ENCODE data around the gene TSGA10IP.

DNA sequence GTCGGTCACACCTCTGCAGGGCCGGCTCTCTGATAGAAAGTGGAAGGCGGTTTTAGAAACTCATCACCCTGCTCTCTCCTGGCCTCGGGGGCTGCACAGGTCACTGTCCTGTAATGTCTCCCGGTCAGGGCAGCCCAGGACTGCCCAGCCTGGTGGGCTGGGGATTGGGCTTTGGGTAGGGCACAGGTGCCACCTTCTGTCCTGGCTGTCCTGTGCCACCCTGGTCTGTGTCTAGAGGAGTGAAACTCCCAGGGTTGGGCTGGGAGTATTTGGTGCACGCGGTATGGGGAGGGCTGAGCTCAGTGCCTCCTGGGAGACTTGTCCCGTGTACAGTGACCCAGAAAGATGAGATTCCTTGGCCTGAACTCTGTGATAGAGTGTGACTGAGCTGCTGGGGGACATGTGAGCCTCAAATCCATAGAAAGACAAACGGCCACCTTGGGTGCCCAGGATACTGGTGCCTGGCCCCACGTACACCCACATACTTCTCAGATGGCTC is 34.0 kb downstream of the TSGA10IP start:
- TF ChIP-seq, protein P1, sequence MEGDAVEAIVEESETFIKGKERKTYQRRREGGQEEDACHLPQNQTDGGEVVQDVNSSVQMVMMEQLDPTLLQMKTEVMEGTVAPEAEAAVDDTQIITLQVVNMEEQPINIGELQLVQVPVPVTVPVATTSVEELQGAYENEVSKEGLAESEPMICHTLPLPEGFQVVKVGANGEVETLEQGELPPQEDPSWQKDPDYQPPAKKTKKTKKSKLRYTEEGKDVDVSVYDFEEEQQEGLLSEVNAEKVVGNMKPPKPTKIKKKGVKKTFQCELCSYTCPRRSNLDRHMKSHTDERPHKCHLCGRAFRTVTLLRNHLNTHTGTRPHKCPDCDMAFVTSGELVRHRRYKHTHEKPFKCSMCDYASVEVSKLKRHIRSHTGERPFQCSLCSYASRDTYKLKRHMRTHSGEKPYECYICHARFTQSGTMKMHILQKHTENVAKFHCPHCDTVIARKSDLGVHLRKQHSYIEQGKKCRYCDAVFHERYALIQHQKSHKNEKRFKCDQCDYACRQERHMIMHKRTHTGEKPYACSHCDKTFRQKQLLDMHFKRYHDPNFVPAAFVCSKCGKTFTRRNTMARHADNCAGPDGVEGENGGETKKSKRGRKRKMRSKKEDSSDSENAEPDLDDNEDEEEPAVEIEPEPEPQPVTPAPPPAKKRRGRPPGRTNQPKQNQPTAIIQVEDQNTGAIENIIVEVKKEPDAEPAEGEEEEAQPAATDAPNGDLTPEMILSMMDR (IDR thresholded peaks at IDR 0.05; ENCODE audit: low read length): no peak
- TF ChIP-seq EZH2 (IDR thresholded peaks at IDR 0.05; ENCODE audit: borderline replicate concordance, low read length): no peak
